GM12801 (cell line): ENCODE results near the gene PSMC2.

Experiments used
- TF ChIP-seq, protein P1 (sequence below): IDR thresholded peaks from one replicate; pipeline ENCODE4 v1.5.1; 2011; ENCODE audit warnings: control low read depth; ENCODE audit not compliant: insufficient read length; ENCODE audit errors: extremely low read depth

Gene PSMC2

DNA sequence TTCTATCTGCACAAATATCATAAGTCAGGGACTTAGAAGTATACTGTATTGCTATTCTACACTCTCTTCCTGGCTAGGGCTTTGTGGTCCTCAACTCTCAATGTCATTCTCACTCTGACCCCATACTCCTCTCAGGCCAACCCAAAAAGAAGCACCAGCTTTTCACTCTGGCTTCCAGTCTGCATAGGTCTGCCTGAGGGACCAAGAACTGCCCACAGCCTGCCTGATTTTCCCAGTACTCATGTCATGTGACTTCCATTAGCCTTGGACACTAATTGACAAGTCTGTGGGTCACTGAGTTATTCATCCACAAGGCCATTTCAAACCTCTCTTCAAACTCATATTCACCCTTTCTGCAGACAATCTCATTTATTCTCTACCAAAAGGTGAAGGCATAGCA lies 30.4 kb upstream of the PSMC2 start:
- TF ChIP-seq, protein P1, sequence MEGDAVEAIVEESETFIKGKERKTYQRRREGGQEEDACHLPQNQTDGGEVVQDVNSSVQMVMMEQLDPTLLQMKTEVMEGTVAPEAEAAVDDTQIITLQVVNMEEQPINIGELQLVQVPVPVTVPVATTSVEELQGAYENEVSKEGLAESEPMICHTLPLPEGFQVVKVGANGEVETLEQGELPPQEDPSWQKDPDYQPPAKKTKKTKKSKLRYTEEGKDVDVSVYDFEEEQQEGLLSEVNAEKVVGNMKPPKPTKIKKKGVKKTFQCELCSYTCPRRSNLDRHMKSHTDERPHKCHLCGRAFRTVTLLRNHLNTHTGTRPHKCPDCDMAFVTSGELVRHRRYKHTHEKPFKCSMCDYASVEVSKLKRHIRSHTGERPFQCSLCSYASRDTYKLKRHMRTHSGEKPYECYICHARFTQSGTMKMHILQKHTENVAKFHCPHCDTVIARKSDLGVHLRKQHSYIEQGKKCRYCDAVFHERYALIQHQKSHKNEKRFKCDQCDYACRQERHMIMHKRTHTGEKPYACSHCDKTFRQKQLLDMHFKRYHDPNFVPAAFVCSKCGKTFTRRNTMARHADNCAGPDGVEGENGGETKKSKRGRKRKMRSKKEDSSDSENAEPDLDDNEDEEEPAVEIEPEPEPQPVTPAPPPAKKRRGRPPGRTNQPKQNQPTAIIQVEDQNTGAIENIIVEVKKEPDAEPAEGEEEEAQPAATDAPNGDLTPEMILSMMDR: no peak

DNA sequence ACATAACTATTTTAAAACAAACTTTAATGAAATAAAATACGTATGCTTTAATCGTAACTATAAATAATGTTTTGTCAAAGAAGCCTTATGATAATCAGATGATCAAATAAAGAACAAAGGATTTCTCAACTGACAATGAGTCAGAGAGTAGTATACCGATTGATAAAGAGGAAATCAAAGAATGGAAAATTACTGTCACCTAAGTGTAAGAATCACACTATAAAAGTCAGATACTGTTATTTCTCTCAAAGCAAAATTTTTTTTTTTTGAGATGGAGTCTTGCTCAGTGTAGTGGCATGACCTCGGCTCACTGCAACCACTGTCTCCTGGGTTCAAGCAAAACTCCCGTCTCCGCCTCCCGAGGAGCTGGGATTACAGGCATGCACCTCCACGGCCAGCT lies 21.7 kb upstream of the PSMC2 start:
- TF ChIP-seq, protein P1: no peak

DNA sequence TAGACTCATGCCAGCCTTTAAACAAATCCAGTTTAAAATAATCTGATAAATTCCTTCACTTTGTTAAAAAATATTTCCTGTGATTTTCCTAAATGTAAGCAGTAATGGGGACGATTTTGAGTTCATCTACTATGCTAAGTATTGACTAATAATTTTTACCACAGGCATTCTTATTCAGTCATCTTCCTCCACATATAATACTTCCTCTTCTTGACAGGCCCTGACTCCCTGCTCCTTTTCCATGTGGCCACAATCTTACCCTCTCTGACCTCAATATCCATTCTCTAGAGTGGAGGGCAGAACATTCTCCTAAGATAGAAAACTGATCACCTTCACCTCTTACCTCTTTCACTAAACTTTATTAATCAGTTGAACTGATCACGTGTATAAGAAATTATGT lies 10.7 kb upstream of the PSMC2 start:
- TF ChIP-seq, protein P1: no peak

DNA sequence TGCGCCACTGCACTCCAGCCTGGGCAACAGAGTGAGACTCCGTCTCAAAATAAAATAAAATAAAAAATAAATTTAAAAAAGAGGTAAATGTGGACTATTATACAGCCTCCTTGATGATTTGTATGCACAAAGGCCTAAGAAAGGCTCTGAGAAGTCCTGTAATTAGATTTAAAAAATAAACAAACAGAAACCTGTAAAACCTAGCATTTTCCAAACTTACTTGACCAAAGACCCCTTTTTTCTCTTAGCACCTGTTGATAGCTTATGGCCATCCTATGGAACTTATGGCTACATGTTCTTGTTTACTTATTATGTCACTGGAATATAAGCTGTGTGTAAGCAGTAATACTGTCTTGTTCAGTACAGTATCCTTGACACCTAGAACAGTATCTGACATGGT lies 8.6 kb upstream of the PSMC2 start:
- TF ChIP-seq, protein P1: no peak

DNA sequence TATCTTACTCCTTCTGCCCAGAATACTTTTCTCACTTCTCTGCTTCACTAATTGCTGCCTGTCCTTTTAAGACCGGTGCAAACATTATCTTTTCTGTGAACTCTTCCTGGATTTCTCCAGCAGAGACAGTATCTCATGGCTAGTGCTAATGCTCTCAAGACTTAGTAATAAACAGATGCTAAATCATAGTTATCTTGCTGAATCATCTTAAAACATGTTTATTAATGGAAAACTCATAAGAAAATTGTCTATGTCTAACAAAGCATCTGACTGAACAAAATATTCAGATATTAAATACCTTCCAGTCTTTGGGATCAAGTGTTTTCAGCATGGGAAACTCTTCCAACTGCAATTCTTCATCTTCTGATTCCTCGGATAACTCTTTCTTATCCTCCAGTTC lies 6.0 kb upstream of the PSMC2 start:
- TF ChIP-seq, protein P1: no peak

DNA sequence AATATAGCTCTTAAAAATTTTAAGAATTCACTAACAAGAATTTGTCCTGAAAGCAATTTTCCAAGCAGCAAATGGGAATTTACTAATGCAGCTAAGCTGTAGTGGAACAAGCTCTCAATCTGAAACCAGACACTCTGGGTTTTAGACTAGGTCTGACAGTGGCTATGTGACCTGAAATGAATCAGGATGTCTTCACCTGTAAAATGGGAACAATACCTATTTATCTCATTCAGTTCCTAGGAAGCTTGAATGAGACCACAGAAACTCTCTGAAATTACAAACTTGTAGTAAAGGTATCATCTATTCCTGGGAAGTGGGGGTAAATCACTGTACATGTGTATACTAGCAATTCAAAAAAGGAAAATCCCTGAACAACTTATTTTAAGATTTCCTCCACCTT lies 4.1 kb upstream of the PSMC2 start:
- TF ChIP-seq, protein P1: no peak

DNA sequence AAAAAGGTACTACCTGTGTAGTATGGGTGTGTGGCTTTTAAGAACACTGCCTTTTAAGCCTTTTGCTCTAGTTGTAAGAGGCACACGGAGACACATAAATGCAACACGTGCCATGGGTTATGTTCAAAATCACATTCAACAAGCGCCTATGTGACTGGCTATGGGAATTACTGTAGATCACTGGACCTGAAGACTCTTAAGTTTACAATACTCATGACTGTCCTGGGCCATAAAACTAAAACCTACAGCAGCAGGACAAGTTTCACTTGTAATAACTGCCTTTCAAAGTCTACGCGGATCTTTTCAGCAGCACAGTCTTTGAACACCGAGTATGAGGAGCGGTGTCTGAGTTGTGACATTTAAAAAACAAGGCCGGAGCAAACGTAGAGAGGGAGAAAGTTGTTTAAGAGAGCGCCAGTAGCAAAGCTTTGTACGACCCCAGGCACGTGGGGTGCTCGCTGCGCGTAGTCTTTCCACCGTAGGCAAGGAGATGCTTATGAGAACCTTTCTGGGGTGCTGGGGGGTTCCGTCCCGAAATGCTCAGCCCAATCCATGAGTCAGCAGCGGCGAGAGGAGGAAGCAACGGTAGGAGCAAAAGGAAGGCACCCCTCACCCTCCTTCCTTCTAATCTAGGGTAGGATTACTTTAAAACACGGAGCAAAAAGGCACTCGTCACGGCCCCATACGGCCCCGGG lies 3.5 kb upstream of the PSMC2 start:
- TF ChIP-seq, protein P1: no peak
